ENCODE measurements around the gene ST6GALNAC1. TPM values are rescaled to one million over a fixed set of nuclear protein-coding genes. Genes with fewer than 3 reads are reported as not detected.

The ST6GALNAC1 gene
- total RNA-seq, 2 experiments from 2014 or later: 1.8 to 2.5 TPM

- no peaks in the 10 kb centered on the region for H3K27me3 ChIP-seq (ENCODE audit: control insufficient read depth in 1 of 2, insufficient read depth in 2 of 2, low read length in 2 of 2)
- peaks cover 3% of the 10 kb centered on the region for H3K9me3 Mint-ChIP-seq
- ATAC-seq (ENCODE audit: poor library complexity): peak; percentile 23
- peak overlapping the region; percentile 43 for H3K4me3 ChIP-seq (ENCODE audit: low read length)
- H3K4me1 Mint-ChIP-seq (ENCODE audit: low read depth): peaks cover 20% of the 10 kb centered on the region
- intact Hi-C loops (cut with DNase I, micrococcal nuclease): no loop called here
- H3K4me3 Mint-ChIP-seq: peak overlapping the region; percentile 65
- H3K4me1 ChIP-seq (ENCODE audit: insufficient read depth, low read length): peaks cover 39% of the 10 kb centered on the region
- no peaks in the 10 kb centered on the region for H3K27me3 Mint-ChIP-seq
- TF ChIP-seq CTCF (IDR thresholded peaks at IDR 0.05): no peak
- H3K36me3 ChIP-seq (ENCODE audit: insufficient read depth, low read length): no peaks in the 10 kb centered on the region
- H3K27ac ChIP-seq (ENCODE audit: low read depth in 1 of 2, low read length in 2 of 2): no peak overlapping the region
- peak in 1 of 14 experiments; percentile 19 for DNase-seq
- no peaks in the 10 kb centered on the region for H3K36me3 Mint-ChIP-seq (ENCODE audit: low read depth)
- POLR2A ChIA-PET: interaction anchor here (0.6 to 1.3 kb wide), 2 partner anchors 28 to 39 kb away, joined by 3 to 4 read pairs; no protein-coding TSS in a partner anchor
- H3K27ac Mint-ChIP-seq: peak overlapping the region; percentile 33
- H3K9me3 ChIP-seq (ENCODE audit: control insufficient read depth in 1 of 2, insufficient read depth in 1 of 2, low read length in 2 of 2): peaks cover 0 to 3% of the 10 kb centered on the region in 2 experiments
- CTCF ChIA-PET: interaction anchor here (1.1 kb wide), 1 partner anchor 38 kb away, joined by 7 read pairs; no protein-coding TSS in a partner anchor
Observed at GRCh38 chr17:76642994-76643393, 563 bp downstream of the ST6GALNAC1 start.

GRCh38 chr17:76642032-76642561, 1.5 kb downstream of the ST6GALNAC1 start:
- ATAC-seq (ENCODE audit: poor library complexity): no peak
- Mint-ChIP-seq H3K27me3 (no peaks in the 10 kb centered on the region), H3K4me1 (ENCODE audit: low read depth) (peaks cover 20% of the 10 kb centered on the region), H3K9me3 (peaks cover 3% of the 10 kb centered on the region), H3K4me3 (no peak overlapping the region), H3K36me3 (ENCODE audit: low read depth) (no peaks in the 10 kb centered on the region), H3K27ac (no peak overlapping the region)
- no peaks in the 10 kb centered on the region for H3K27me3 ChIP-seq (ENCODE audit: control insufficient read depth in 1 of 2, insufficient read depth in 2 of 2, low read length in 2 of 2)
- no peak for TF ChIP-seq CTCF (IDR thresholded peaks at IDR 0.05)
- DNase-seq: no peak
- H3K9me3 ChIP-seq (ENCODE audit: control insufficient read depth in 1 of 2, insufficient read depth in 1 of 2, low read length in 2 of 2): no peaks in the 10 kb centered on the region
- ChIA-PET CTCF (no interaction called here), POLR2A (no interaction called here)
- peak overlapping the region; percentile 8 for H3K4me3 ChIP-seq (ENCODE audit: low read length)
- H3K36me3 ChIP-seq (ENCODE audit: insufficient read depth, low read length): no peaks in the 10 kb centered on the region
- intact Hi-C loops (cut with DNase I, micrococcal nuclease): no loop called here
- peaks cover 39% of the 10 kb centered on the region for H3K4me1 ChIP-seq (ENCODE audit: insufficient read depth, low read length)
- no peak overlapping the region for H3K27ac ChIP-seq (ENCODE audit: low read depth in 1 of 2, low read length in 2 of 2)

GRCh38 chr17:76641501-76641900, 2.1 kb downstream of the ST6GALNAC1 start:
- CTCF ChIA-PET: no interaction called here
- H3K9me3 Mint-ChIP-seq: peaks cover 1% of the 10 kb centered on the region
- Histone ChIP-seq H3K36me3 (ENCODE audit: insufficient read depth, low read length) (no peaks in the 10 kb centered on the region), H3K9me3 (ENCODE audit: control insufficient read depth in 1 of 2, insufficient read depth in 1 of 2, low read length in 2 of 2) (no peaks in the 10 kb centered on the region), H3K4me1 (ENCODE audit: insufficient read depth, low read length) (peaks cover 39% of the 10 kb centered on the region), H3K27ac (ENCODE audit: low read depth in 1 of 2, low read length in 2 of 2) (no peak overlapping the region), H3K4me3 (ENCODE audit: low read length) (no peak overlapping the region), H3K27me3 (ENCODE audit: control insufficient read depth in 1 of 2, insufficient read depth in 2 of 2, low read length in 2 of 2) (no peaks in the 10 kb centered on the region)
- intact Hi-C loops (cut with DNase I, micrococcal nuclease): no loop called here
- H3K27me3 Mint-ChIP-seq: no peaks in the 10 kb centered on the region
- POLR2A ChIA-PET: no interaction called here
- H3K36me3 Mint-ChIP-seq (ENCODE audit: low read depth): no peaks in the 10 kb centered on the region
- DNase-seq (no peak), ATAC-seq (ENCODE audit: poor library complexity) (no peak)
- no peak overlapping the region for H3K4me3 Mint-ChIP-seq
- peaks cover 20% of the 10 kb centered on the region for H3K4me1 Mint-ChIP-seq (ENCODE audit: low read depth)
- TF ChIP-seq CTCF (IDR thresholded peaks at IDR 0.05): no peak
- no peak overlapping the region for H3K27ac Mint-ChIP-seq

All from CD4-positive, alpha-beta T cell (primary cell).